GM18499 (cell line): ENCODE results near the gene VSTM2B.
"Not testable (repeated sequence)": the region's sequence is repeated elsewhere in the genome, so short reads cannot be mapped to it uniquely, and the experiment has no call there.

Source experiments
- ATAC-seq: cut with Tn5 transposase; IDR thresholded peaks from one replicate; pipeline ENCODE4 v1.9.1; 2021; ENCODE audit warnings: moderate number of reproducible peaks; ENCODE audit not compliant: insufficient read depth, unreplicated experiment

The VSTM2B gene

GRCh38 chr19:29525901-29526729 lies at the start of gene VSTM2B:
TSS of gene VSTM2B (plus strand) at chr19:29525994. CDS start at chr19:29526584, 590 bp downstream.
- no peak for ATAC-seq

- no peak for ATAC-seq
Observed at GRCh38 chr19:29476528-29476927, 49.3 kb upstream of the VSTM2B start.

- no peak for ATAC-seq
Observed at GRCh38 chr19:29477831-29478577, 47.8 kb upstream of the VSTM2B start.

- ATAC-seq, result no peak
Observed at GRCh38 chr19:29478578-29479565, 46.9 kb upstream of the VSTM2B start.

GRCh38 chr19:29479941-29480340 lies 45.9 kb upstream of the VSTM2B start:
- no peak for ATAC-seq

- ATAC-seq, result no peak
Observed at GRCh38 chr19:29480507-29480906, 45.3 kb upstream of the VSTM2B start.

- no peak for ATAC-seq
Observed at GRCh38 chr19:29482855-29483640, 42.7 kb upstream of the VSTM2B start.

- ATAC-seq, result no peak
Observed at GRCh38 chr19:29483641-29483920, 42.2 kb upstream of the VSTM2B start.

GRCh38 chr19:29483944-29484581 lies 41.7 kb upstream of the VSTM2B start:
- ATAC-seq, result no peak

- ATAC-seq, result no peak
Observed at GRCh38 chr19:29484876-29485275, 40.9 kb upstream of the VSTM2B start.

GRCh38 chr19:29485293-29485692 lies 40.5 kb upstream of the VSTM2B start:
- ATAC-seq, result no peak

GRCh38 chr19:29486961-29487360 lies 38.8 kb upstream of the VSTM2B start:
- ATAC-seq, result not testable (repeated sequence)

GRCh38 chr19:29487432-29487831 lies 38.4 kb upstream of the VSTM2B start:
- ATAC-seq, result no peak

- ATAC-seq, result no peak
Observed at GRCh38 chr19:29488316-29488715, 37.5 kb upstream of the VSTM2B start.

GRCh38 chr19:29489172-29489951 lies 36.4 kb upstream of the VSTM2B start:
- ATAC-seq, result no peak

- ATAC-seq, result no peak
Observed at GRCh38 chr19:29491491-29491890, 34.3 kb upstream of the VSTM2B start.

GRCh38 chr19:29491995-29492577 lies 33.7 kb upstream of the VSTM2B start:
- ATAC-seq, result no peak

- ATAC-seq, result no peak
Observed at GRCh38 chr19:29492769-29493168, 33.0 kb upstream of the VSTM2B start.
